Pancreas (tissue), 10 donors: ENCODE data around the gene RSRP1. TPM values are rescaled to one million over a fixed set of nuclear protein-coding genes. Genes with fewer than 3 reads are reported as not detected.

Experiments used
- ATAC-seq, 4 donors: fragments of 200-7000 bp; cut with Tn5 transposase; one replicate each; pipeline versions ENCODE4 v1.8.0 to v1.9.1; 2020; ENCODE audit warnings: mild to moderate bottlenecking in 4 of 4, moderate library complexity in 4 of 4
- DNase-seq, 6 donors: peaks; one replicate each; pipeline ENCODE4 v3.0.0-alpha.2; 2020
- FAIRE-seq: peaks from 2 replicates; lab custom pipeline; 2012; peaks lifted over from hg19 to GRCh38; lab: Jason Lieb, UNC
- H3K27ac ChIP-seq, 4 donors: fragments of 200-600 bp; sonication (generic); 1 replicate in 3 of 4; 2 replicates in 1 of 4; pipeline versions ENCODE4 v1.5.0 to v1.8.0; 2020
- H3K27me3 ChIP-seq, 4 donors: fragments of 200-600 bp; one replicate each; pipeline ENCODE4 v1.8.0; 2021
- H3K36me3 ChIP-seq, 3 donors: fragments of 200-600 bp; sonication (generic) in 1 of 3; one replicate each; pipeline versions ENCODE4 v1.5.0 to v1.8.0; 2020 to 2021
- H3K4me1 ChIP-seq, 3 donors: fragments of 200-600 bp; one replicate each; pipeline ENCODE4 v1.8.0; 2021
- H3K4me3 ChIP-seq, 4 donors: fragments of 200-600 bp; sonication (generic) in 2 of 4; one replicate each; pipeline versions ENCODE4 v1.5.0 to v1.8.0; 2020 to 2021
- H3K9me3 ChIP-seq, 4 donors: fragments of 200-600 bp; one replicate each; pipeline ENCODE4 v1.8.0; 2021
- CTCF ChIP-seq, 4 donors: fragments of 200-600 bp; sonication (generic) in 3 of 4; IDR thresholded peaks; one replicate each; pipeline versions ENCODE4 v1.5.0 to v1.8.0; 2021; ENCODE audit warnings: antibody characterized with exemption in 4 of 4
- WGBS, 2 donors: extraction: QIAGEN DNeasy Blood & Tissue Kit; methylation state at CpG; one replicate each; pipeline ENCODE4 v1.1.7; 2013; 5-methylcytosine and 5-hydroxymethylcytosine counted together
- intact Hi-C, 3 donors: fragments of 100-400 bp; cut with DNase I; formaldehyde crosslinking; loops; one replicate each; pipeline versions ENCODE4 v1.11.1 to v1.14.2; 2022
- polyA plus RNA-seq, 2 donors: library from polyadenylated mRNA; stranded (reverse); fragments of 200-250 nt; gene quantifications; one replicate each; pipeline ENCODE4 v1.2.3, GENCODE V29; 2013
- total RNA-seq, 6 donors: library from RNA; stranded (reverse); fragmentation: NEBNext Ultra II Directional in 4 of 6; extraction: Animal tissue kit (Norgen Biotek cat#: 25700) in 4 of 6; gene quantifications; one replicate each; pipeline versions ENCODE4 v1.2.1 to v1.2.4, GENCODE V29; 2021 to 2023
- donor health status: healthy with polysubstance abuse.
- donor health status: DM: no; HTN: no; CAD: no; lungs with moderate emphysema.
- donor health status: DM: no; HTN: no; CAD: no.
- donor health status: control.
- donor health status: control.
- donor health status: Bipolar disorder and iron deficiency.
- donor health status: DM: yes; HTN: yes; CAD: no.
- donor health status: DM: no; HTN: no; CAD: no.
- donor health status: DM: no; HTN: no; CAD: no.
- donor health status: DM: yes; HTN: yes; CAD: no.

RSRP1 gene
- total and polyA plus RNA-seq, 8 donors = 20.3 to 126 (median 39.7) TPM

GRCh38 chr1:25232866-25233784, 14.1 kb downstream of the RSRP1 start:
- H3K36me3 ChIP-seq = peaks cover 0 to 14% (median 5%) of the 10 kb centered on the region in 3 donors
- peaks cover 0 to 6% (median 5%) of the 10 kb centered on the region in 3 donors for H3K4me1 ChIP-seq
- intact Hi-C loops = no loop called here
- peak in 4 of 6 donors; percentile 42 to 76 (median 51) for DNase-seq
- no peaks in the 10 kb centered on the region for H3K27me3 ChIP-seq
- 23% methylated on average over 13 of the region's 13 CpGs for WGBS, 2 donors
- no peak for TF ChIP-seq CTCF (IDR thresholded peaks at IDR 0.05)
- no peak for FAIRE-seq
- peak overlapping the region; percentile 75 to 91 (median 87) for H3K4me3 ChIP-seq
- H3K27ac ChIP-seq = peak overlapping the region; percentile 65 to 82 (median 81)
- H3K9me3 ChIP-seq = no peaks in the 10 kb centered on the region
- peak; percentile 75 to 90 (median 83) for ATAC-seq

DNA sequence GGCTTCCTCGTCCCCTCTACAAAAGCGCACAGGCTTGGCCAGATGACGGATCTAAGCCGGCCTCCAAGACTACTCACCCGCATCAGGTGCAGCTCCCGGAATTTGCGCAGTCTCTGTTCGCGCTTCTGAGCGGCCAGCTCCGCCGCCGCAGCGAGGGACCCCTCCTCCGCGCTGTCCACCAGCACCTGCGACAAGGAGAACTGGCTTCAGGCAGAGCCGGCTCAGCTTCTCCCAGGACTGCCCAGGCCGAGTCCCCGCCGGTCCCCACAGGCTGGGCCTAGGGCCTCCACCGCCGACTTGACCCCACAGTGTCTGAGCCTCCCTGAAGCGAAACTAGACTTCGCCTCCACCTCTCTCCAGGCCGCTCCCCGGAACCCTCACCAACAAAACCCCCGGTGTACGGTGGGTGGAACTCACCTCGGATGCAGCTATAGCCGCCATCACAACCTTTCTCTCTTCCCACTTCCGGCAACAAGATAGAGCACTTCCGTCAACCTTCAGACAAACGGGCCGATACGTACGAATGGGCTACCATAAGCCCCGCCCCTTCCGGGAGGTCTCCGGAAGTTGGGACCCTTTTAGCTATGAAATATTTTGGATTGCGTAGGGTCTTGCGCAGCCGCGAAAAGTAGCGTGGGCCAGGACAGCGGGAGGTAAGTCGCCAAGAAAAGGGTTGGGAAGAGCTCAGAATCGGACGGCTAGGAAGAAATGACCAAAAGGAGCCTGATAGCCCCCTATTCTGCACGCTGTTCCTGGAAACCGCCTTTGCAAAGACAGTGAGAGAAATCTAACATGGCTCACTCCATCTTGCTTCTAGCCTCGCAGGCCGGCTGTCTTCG, 15.0 kb downstream of the RSRP1 start, which contains the start of gene SYF2:
SYF2 (minus strand) TSS at position 476 of the 839 bp plus-strand sequence; CDS start at position 441, 35 bp downstream.
- no peak for FAIRE-seq

DNA sequence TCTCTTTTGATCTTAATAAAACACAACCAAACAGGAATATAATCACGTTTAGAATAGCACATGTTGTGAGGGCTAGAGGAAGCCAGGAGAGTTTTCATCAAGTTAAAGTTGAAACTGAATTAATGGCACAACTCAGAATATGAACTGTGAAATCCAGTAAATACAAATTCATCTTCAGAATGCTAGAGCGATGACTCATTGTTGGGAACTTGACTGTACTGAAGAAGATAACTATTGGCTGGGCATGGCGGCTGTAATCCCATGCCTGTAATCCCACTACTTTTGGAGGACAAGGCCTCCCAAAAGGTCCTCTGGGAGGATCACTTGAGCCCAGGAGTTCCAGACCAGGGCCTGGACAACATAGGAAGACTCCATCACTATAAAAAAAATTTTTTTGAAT, 23.8 kb downstream of the RSRP1 start:
- Histone ChIP-seq H3K36me3 (peaks cover 0 to 71% (median 38%) of the 10 kb centered on the region in 3 donors), H3K9me3 (no peaks in the 10 kb centered on the region), H3K4me3 (no peak overlapping the region), H3K27me3 (no peaks in the 10 kb centered on the region), H3K27ac (no peak overlapping the region), H3K4me1 (no peaks in the 10 kb centered on the region)
- DNase-seq (no peak), ATAC-seq (no peak), FAIRE-seq (no peak)
- no peak for TF ChIP-seq CTCF (IDR thresholded peaks at IDR 0.05)
- WGBS, 2 donors = 77 to 83% methylated on average over 3 of the region's 3 CpGs
- intact Hi-C loops = no loop called here

More for the DNA sequence above, 15.0 kb downstream of the RSRP1 start, which contains the start of gene SYF2:
- TF ChIP-seq CTCF (IDR thresholded peaks at IDR 0.05) = no peak
- ATAC-seq (peak; percentile 95 to 97 (median 96)), DNase-seq (peak; percentile 76 to 85 (median 78))
- peaks cover 0 to 23% (median 5%) of the 10 kb centered on the region in 3 donors for H3K36me3 ChIP-seq
- peaks cover 0 to 6% (median 5%) of the 10 kb centered on the region in 3 donors for H3K4me1 ChIP-seq
- peak within 1 kb of the TSS; percentile 65 to 82 (median 81) for H3K27ac ChIP-seq
- no peaks in the 10 kb centered on the region for H3K9me3 ChIP-seq
- intact Hi-C loops = no loop called here
- peak within 1 kb of the TSS; percentile 75 to 91 (median 87) for H3K4me3 ChIP-seq
- H3K27me3 ChIP-seq = no peaks in the 10 kb centered on the region
- WGBS, 2 donors = 0% methylated on average over 54 of the region's 54 CpGs

- Histone ChIP-seq H3K4me3 (no peak overlapping the region), H3K27me3 (no peaks in the 10 kb centered on the region), H3K36me3 (peaks cover 0 to 62% (median 38%) of the 10 kb centered on the region in 3 donors), H3K4me1 (no peaks in the 10 kb centered on the region), H3K9me3 (no peaks in the 10 kb centered on the region), H3K27ac (no peak overlapping the region)
- 81 to 92% methylated on average over 4 of the region's 4 CpGs for WGBS, 2 donors
- FAIRE-seq (no peak), ATAC-seq (no peak), DNase-seq (no peak)
- intact Hi-C loops = no loop called here
- no peak for TF ChIP-seq CTCF (IDR thresholded peaks at IDR 0.05)
These were observed 24.6 kb downstream of the RSRP1 start for GRCh38 chr1:25222606-25223005.
